HepG2 (cell line): ENCODE results near the gene NFS1. TPM values are rescaled to one million over a fixed set of nuclear protein-coding genes. Genes with fewer than 3 reads are reported as not detected.

Experiments used
- ADNP ChIP-seq: sonication (generic); formaldehyde crosslinking; IDR thresholded peaks from 2 replicates; pipeline ENCODE4 v1.4.0; 2020; ENCODE audit warnings: missing genetic modification reagents
- ATF7 ChIP-seq, 2 experiments: fragments of 450-650 bp in 1 of 2; sonication (generic) in 1 of 2; formaldehyde crosslinking in 1 of 2; IDR thresholded peaks; 2 replicates each; pipeline versions ENCODE4 v1.4.0 to v1.6.1; 2016 to 2020; ENCODE audit warnings: antibody characterized with exemption in 1 of 2, mild to moderate bottlenecking in 1 of 2, missing genetic modification reagents in 1 of 2
- CERS6 ChIP-seq: sonication (generic); formaldehyde crosslinking; IDR thresholded peaks from 2 replicates; pipeline ENCODE4 v1.5.0; 2020; ENCODE audit warnings: missing genetic modification reagents
- FOXP1 ChIP-seq, 2 experiments: fragments of 450-650 bp in 1 of 2; IDR thresholded peaks; 2 replicates each; pipeline ENCODE4 v1.6.1; 2017 to 2018; ENCODE audit warnings: antibody characterized with exemption in 1 of 2
- HIC2 ChIP-seq: sonication (generic); formaldehyde crosslinking; IDR thresholded peaks from 2 replicates; pipeline ENCODE4 v1.9.0; 2022; ENCODE audit warnings: low read depth, missing genetic modification reagents
- JUND ChIP-seq: sonication (generic); formaldehyde crosslinking; IDR thresholded peaks from 2 replicates; pipeline ENCODE4 v1.8.0; 2022; ENCODE audit warnings: mild to moderate bottlenecking, missing genetic modification reagents
- MIER2 ChIP-seq: IDR thresholded peaks from 2 replicates; pipeline ENCODE4 v1.6.1; 2016; ENCODE audit warnings: missing biosample characterization, missing genetic modification reagents
- SP140L ChIP-seq: sonication (generic); formaldehyde crosslinking; IDR thresholded peaks from 2 replicates; pipeline ENCODE4 v1.4.0; 2020; ENCODE audit warnings: missing genetic modification reagents, borderline replicate concordance
- TAF15 ChIP-seq: fragments of 200-400 bp; formaldehyde crosslinking; IDR thresholded peaks from one replicate; pipeline ENCODE4 v1.6.1; 2018; ENCODE audit warnings: mild to moderate bottlenecking, low read depth, low read length; ENCODE audit not compliant: poor library complexity, severe bottlenecking
- TBX3 ChIP-seq: fragments of 450-650 bp; IDR thresholded peaks from 2 replicates; pipeline ENCODE4 v1.6.1; 2017; ENCODE audit warnings: antibody characterized with exemption, mild to moderate bottlenecking, inconsistent platforms, borderline replicate concordance
- ZNF121 ChIP-seq: sonication (generic); formaldehyde crosslinking; IDR thresholded peaks from 2 replicates; pipeline ENCODE4 v1.5.0; 2020; ENCODE audit warnings: mild to moderate bottlenecking, missing genetic modification reagents
- ZNF83 ChIP-seq: sonication (generic); formaldehyde crosslinking; IDR thresholded peaks from 2 replicates; pipeline ENCODE4 v1.4.0; 2020; ENCODE audit warnings: missing genetic modification reagents, mild to moderate bottlenecking, borderline replicate concordance
- ZNF878 ChIP-seq: sonication (generic); formaldehyde crosslinking; IDR thresholded peaks from 2 replicates; pipeline ENCODE4 v1.8.1; 2023; ENCODE audit warnings: mild to moderate bottlenecking, missing genetic modification reagents, moderate library complexity
- polyA plus RNA-seq, 8 experiments: library from polyadenylated mRNA; depleted of rRNA in 3 of 8; stranded (reverse) in 7 of 8; unstranded in 1 of 8; fragments of >200 nt; fragmentation: Illumina TruSeq in 4 of 8; extraction: Trizol in 4 of 8; gene quantifications; 2 replicates each; pipeline versions ENCODE4 v1.2.1 to v1.2.3, GENCODE V29; 2011 to 2016; ENCODE audit warnings: low read depth in 4 of 8, missing spikeins in 1 of 8, mixed read lengths in 1 of 8; ENCODE audit not compliant: insufficient read depth in 1 of 8
- total RNA-seq, 5 experiments: library from RNA; depleted of rRNA; stranded (reverse); fragments of >200 nt; fragmentation: Illumina TruSeq; extraction: Trizol; gene quantifications; 2 replicates each; pipeline ENCODE4 v1.2.3, GENCODE V29; 2016; ENCODE audit warnings: low read depth in 1 of 5
- TF ChIP-seq, protein P1 (sequence below): sonication (generic); formaldehyde crosslinking; IDR thresholded peaks from 2 replicates; pipeline ENCODE4 v1.8.0; 2023; ENCODE audit warnings: mild to moderate bottlenecking, missing genetic modification reagents
- TF ChIP-seq, protein P2 (sequence below): sonication (generic); formaldehyde crosslinking; IDR thresholded peaks from 2 replicates; pipeline ENCODE4 v1.4.0; 2020; ENCODE audit warnings: missing genetic modification reagents, borderline replicate concordance
- TF ChIP-seq, protein P3 (sequence below): sonication (generic); formaldehyde crosslinking; IDR thresholded peaks from 2 replicates; pipeline ENCODE4 v1.8.0; 2022; ENCODE audit warnings: missing genetic modification reagents, low read depth, mild to moderate bottlenecking, borderline replicate concordance
- TF ChIP-seq, protein P4 (sequence below): sonication (generic); formaldehyde crosslinking; IDR thresholded peaks from 2 replicates; pipeline ENCODE4 v1.5.1; 2020; ENCODE audit warnings: mild to moderate bottlenecking, missing genetic modification reagents, moderate library complexity

Gene NFS1
- total and polyA plus RNA-seq, 2 of the 13 experiments (the other 11 are each of a cell fraction or from before 2014, with no cell fraction given) = 65.9 to 88.1 TPM

DNA sequence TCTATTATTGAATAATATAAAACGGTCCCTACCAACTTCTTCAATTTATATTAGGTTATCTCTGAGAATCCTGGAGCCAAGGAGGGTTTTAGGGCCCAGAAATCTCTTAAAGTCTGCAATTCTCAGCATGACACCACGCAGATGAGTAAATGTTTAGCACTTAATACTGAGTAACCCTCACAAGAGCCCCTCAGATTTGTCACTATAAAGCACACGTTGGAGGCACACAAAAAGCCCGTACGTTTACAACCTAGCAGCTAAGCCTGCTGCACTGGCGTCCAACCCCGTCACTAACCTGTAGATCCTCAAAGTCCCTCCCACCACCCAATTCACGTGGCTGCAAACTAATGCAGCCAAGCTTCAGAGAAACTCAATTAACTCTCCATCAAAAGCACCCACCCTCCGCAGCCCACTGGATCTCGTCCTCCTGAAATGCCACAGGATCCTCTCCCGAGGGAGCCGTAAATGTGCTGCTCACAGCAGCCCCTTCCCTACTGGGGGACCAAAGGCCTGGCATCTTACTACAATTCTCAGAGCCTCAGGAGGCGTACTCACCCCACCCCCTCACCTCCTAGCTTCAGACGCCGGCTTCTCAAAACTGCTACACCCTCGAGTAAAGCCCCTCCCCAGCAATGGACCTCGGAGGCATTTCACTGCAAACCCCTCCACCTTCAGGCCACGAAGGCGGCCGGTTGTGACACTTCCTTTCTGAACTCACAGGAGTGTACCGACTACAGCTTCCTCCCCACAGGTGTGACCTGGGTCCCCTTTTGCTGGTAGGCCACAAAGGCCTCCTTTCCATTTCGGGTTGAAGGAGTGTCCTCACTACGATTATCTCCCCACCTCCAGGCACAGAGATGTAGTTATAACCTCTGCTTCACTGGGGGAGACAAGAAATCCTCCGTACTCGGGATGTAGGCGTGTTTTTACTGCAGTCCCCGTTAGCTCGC lies 35.4 kb downstream of the NFS1 start (continued):
- TF ChIP-seq, protein P1, sequence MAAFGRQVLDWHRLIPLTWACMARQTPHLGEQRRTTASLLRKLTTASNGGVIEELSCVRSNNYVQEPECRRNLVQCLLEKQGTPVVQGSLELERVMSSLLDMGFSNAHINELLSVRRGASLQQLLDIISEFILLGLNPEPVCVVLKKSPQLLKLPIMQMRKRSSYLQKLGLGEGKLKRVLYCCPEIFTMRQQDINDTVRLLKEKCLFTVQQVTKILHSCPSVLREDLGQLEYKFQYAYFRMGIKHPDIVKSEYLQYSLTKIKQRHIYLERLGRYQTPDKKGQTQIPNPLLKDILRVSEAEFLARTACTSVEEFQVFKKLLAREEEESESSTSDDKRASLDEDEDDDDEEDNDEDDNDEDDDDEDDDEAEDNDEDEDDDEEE = peak; percentile 71
- 0 out of 2 replicates have a peak, but pooled peaks have one; percentile 8 for TF ChIP-seq MIER2
- peak; percentile 90; the same call in 1 of the 2 replicates for TF ChIP-seq SP140L (CRISPR knock-in tag)
- TF ChIP-seq, protein P2, sequence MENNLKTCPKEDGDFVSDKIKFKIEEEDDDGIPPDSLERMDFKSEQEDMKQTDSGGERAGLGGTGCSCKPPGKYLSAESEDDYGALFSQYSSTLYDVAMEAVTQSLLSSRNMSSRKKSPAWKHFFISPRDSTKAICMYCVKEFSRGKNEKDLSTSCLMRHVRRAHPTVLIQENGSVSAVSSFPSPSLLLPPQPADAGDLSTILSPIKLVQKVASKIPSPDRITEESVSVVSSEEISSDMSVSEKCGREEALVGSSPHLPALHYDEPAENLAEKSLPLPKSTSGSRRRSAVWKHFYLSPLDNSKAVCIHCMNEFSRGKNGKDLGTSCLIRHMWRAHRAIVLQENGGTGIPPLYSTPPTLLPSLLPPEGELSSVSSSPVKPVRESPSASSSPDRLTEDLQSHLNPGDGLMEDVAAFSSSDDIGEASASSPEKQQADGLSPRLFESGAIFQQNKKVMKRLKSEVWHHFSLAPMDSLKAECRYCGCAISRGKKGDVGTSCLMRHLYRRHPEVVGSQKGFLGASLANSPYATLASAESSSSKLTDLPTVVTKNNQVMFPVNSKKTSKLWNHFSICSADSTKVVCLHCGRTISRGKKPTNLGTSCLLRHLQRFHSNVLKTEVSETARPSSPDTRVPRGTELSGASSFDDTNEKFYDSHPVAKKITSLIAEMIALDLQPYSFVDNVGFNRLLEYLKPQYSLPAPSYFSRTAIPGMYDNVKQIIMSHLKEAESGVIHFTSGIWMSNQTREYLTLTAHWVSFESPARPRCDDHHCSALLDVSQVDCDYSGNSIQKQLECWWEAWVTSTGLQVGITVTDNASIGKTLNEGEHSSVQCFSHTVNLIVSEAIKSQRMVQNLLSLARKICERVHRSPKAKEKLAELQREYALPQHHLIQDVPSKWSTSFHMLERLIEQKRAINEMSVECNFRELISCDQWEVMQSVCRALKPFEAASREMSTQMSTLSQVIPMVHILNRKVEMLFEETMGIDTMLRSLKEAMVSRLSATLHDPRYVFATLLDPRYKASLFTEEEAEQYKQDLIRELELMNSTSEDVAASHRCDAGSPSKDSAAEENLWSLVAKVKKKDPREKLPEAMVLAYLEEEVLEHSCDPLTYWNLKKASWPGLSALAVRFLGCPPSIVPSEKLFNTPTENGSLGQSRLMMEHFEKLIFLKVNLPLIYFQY (CRISPR knock-in tag) = no peak
- no peak for TF ChIP-seq TAF15
- TF ChIP-seq TBX3 = no peak
- TF ChIP-seq, protein P3, sequence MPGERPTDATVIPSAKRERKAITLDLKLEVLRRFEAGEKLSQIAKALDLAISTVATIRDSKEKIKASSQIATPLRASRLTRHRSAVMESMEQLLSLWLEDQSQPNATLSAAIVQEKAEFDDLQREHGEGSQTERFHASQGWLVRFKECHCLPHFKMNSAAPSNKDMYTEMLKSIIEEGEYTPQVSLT = no peak
- TF ChIP-seq FOXP1 (IDR thresholded peaks at IDR 0.05) = no peak
- TF ChIP-seq FOXP1 (CRISPR knock-in tag; IDR thresholded peaks at IDR 0.05) = 0 out of 2 replicates have a peak, but pooled peaks have one; percentile 18
- no peak for TF ChIP-seq CERS6 (CRISPR knock-in tag)
- TF ChIP-seq ZNF83 = no peak
- no peak for TF ChIP-seq ADNP (CRISPR knock-in tag)
- no peak for TF ChIP-seq HIC2 (CRISPR knock-in tag)
- no peak for TF ChIP-seq ZNF121
- TF ChIP-seq JUND = no peak
- TF ChIP-seq, protein P4, sequence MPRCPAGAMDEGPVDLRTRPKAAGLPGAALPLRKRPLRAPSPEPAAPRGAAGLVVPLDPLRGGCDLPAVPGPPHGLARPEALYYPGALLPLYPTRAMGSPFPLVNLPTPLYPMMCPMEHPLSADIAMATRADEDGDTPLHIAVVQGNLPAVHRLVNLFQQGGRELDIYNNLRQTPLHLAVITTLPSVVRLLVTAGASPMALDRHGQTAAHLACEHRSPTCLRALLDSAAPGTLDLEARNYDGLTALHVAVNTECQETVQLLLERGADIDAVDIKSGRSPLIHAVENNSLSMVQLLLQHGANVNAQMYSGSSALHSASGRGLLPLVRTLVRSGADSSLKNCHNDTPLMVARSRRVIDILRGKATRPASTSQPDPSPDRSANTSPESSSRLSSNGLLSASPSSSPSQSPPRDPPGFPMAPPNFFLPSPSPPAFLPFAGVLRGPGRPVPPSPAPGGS (CRISPR knock-in tag) = no peak
- TF ChIP-seq ATF7 (IDR thresholded peaks at IDR 0.05) = no peak
- no peak for TF ChIP-seq ATF7 (CRISPR knock-in tag; IDR thresholded peaks at IDR 0.05)
- TF ChIP-seq ZNF878 (CRISPR knock-in tag) = no peak
